ENCODE data around the gene CHSY1.

- TF ChIP-seq CTCF (conservative IDR thresholded peaks at IDR 0.05): no peak
- no peak for TF ChIP-seq ZFX (IDR thresholded peaks at IDR 0.05)
Measured at GRCh38 chr15:101158166-101159095, 93.4 kb downstream of the CHSY1 start.
